HEK293 (cell line): ENCODE results near the gene KRCC1.

Source experiments
- CTCF ChIA-PET: fragments of 350-600 bp; formaldehyde crosslinking; extraction: SDS; loops from one replicate; lab custom pipeline; 2021; ENCODE audit warnings: antibody characterized with exemption; lab: Yijun Ruan, JAX
- POLR2A ChIA-PET: fragments of 300-600 bp; formaldehyde crosslinking; extraction: SDS; loops from one replicate; lab custom pipeline; 2020; ENCODE audit warnings: antibody characterized with exemption, inconsistent platforms; lab: Yijun Ruan, JAX
- H3K27ac ChIP-seq: fragments of 200-500 bp; sonication (Bioruptor generic); 2 replicates; pipeline ENCODE4 v1.5.1; 2014; ENCODE audit warnings: low read depth, low read length, control low read depth, inconsistent platforms; ENCODE audit errors: extremely low read depth
- H3K36me3 ChIP-seq, 2 experiments: fragments of 200-500 bp in 1 of 2; sonication (Bioruptor generic) in 1 of 2; 1 replicate in 1 of 2; 2 replicates in 1 of 2; pipeline ENCODE4 v1.5.1; 2014 to 2017; ENCODE audit warnings: inconsistent platforms in 2 of 2, low read length in 2 of 2; ENCODE audit not compliant: control insufficient read depth in 2 of 2, insufficient read depth in 1 of 2
- H3K4me1 ChIP-seq: fragments of 200-500 bp; sonication (Bioruptor generic); 2 replicates; pipeline ENCODE4 v1.5.1; 2014; ENCODE audit warnings: mild to moderate bottlenecking, low read length, inconsistent platforms; ENCODE audit not compliant: control insufficient read depth, insufficient read depth
- H3K4me3 ChIP-seq: 2 replicates; pipeline ENCODE4 v1.5.1; 2011; ENCODE audit warnings: low read depth, mild to moderate bottlenecking, control low read depth, low read length, moderate library complexity
- H3K9me3 ChIP-seq: fragments of 200-500 bp; sonication (Bioruptor generic); 2 replicates; pipeline ENCODE4 v1.5.1; 2014; ENCODE audit warnings: low read depth, low read length, inconsistent platforms; ENCODE audit not compliant: control insufficient read depth, insufficient read depth
- EGR2 ChIP-seq: fragments of 450-650 bp; formaldehyde crosslinking; IDR thresholded peaks from 2 replicates; pipeline ENCODE4 v1.5.1; 2016; ENCODE audit warnings: low read depth, missing biosample characterization, missing genetic modification characterization
- HIC1 ChIP-seq: fragments of 450-650 bp; formaldehyde crosslinking; IDR thresholded peaks from 2 replicates; pipeline ENCODE4 v1.5.1; 2016; ENCODE audit warnings: missing biosample characterization, missing genetic modification characterization
- KLF1 ChIP-seq: fragments of 450-650 bp; formaldehyde crosslinking; IDR thresholded peaks from 2 replicates; pipeline ENCODE4 v1.5.1; 2016; ENCODE audit warnings: missing biosample characterization, missing genetic modification characterization
- KLF16 ChIP-seq: fragments of 450-650 bp; formaldehyde crosslinking; IDR thresholded peaks from 2 replicates; pipeline ENCODE4 v1.5.1; 2017; ENCODE audit warnings: missing biosample characterization, missing genetic modification characterization
- REST ChIP-seq: fragments of 450-650 bp; formaldehyde crosslinking; IDR thresholded peaks from 2 replicates; pipeline ENCODE4 v1.5.1; 2016; ENCODE audit warnings: missing biosample characterization, missing genetic modification characterization
- SP2 ChIP-seq: fragments of 450-650 bp; formaldehyde crosslinking; IDR thresholded peaks from 2 replicates; pipeline ENCODE4 v1.5.1; 2016; ENCODE audit warnings: missing biosample characterization, missing genetic modification characterization
- SP3 ChIP-seq: fragments of 450-650 bp; formaldehyde crosslinking; IDR thresholded peaks from 2 replicates; pipeline ENCODE4 v1.5.1; 2016; ENCODE audit warnings: missing biosample characterization, missing genetic modification characterization
- YY1 ChIP-seq: fragments of 450-650 bp; formaldehyde crosslinking; IDR thresholded peaks from 2 replicates; pipeline ENCODE4 v1.5.1; 2018; ENCODE audit warnings: missing biosample characterization, missing genetic modification characterization
- ZBTB20 ChIP-seq: fragments of 450-650 bp; formaldehyde crosslinking; IDR thresholded peaks from 2 replicates; pipeline ENCODE4 v1.5.1; 2016; ENCODE audit warnings: missing biosample characterization, missing genetic modification characterization
- ZBTB21 ChIP-seq: fragments of 450-650 bp; formaldehyde crosslinking; IDR thresholded peaks from 2 replicates; pipeline ENCODE4 v1.5.1; 2017; ENCODE audit warnings: missing biosample characterization, missing genetic modification characterization
- ZBTB26 ChIP-seq: fragments of 450-650 bp; formaldehyde crosslinking; optimal IDR thresholded peaks from 2 replicates; pipeline ENCODE3; 2016; ENCODE audit warnings: missing biosample characterization, mild to moderate bottlenecking, missing genetic modification characterization
- ZBTB8A ChIP-seq: fragments of 450-650 bp; formaldehyde crosslinking; IDR thresholded peaks from 2 replicates; pipeline ENCODE4 v1.5.1; 2016; ENCODE audit warnings: missing biosample characterization, missing genetic modification characterization
- ZEB2 ChIP-seq: fragments of 450-650 bp; formaldehyde crosslinking; IDR thresholded peaks from 2 replicates; pipeline ENCODE4 v1.5.1; 2016; ENCODE audit warnings: missing biosample characterization, missing genetic modification characterization
- ZFHX2 ChIP-seq: fragments of 450-650 bp; formaldehyde crosslinking; conservative IDR thresholded peaks from 2 replicates; pipeline ENCODE4 v1.5.1; 2016; ENCODE audit warnings: missing biosample characterization, missing genetic modification characterization
- ZIC2 ChIP-seq: fragments of 450-650 bp; formaldehyde crosslinking; IDR thresholded peaks from 2 replicates; pipeline ENCODE4 v1.5.1; 2016; ENCODE audit warnings: missing biosample characterization, missing genetic modification characterization
- ZNF335 ChIP-seq: fragments of 450-650 bp; formaldehyde crosslinking; conservative IDR thresholded peaks from 2 replicates; pipeline ENCODE4 v1.5.1; 2016; ENCODE audit warnings: missing biosample characterization, missing genetic modification characterization
- ZNF341 ChIP-seq: fragments of 450-650 bp; formaldehyde crosslinking; IDR thresholded peaks from 2 replicates; pipeline ENCODE4; 2016; ENCODE audit warnings: low read depth, missing biosample characterization, missing genetic modification characterization
- ZNF366 ChIP-seq: fragments of 450-650 bp; formaldehyde crosslinking; conservative IDR thresholded peaks from 2 replicates; pipeline ENCODE4 v1.5.1; 2016; ENCODE audit warnings: missing biosample characterization, missing genetic modification characterization
- ZNF398 ChIP-seq: fragments of 450-650 bp; formaldehyde crosslinking; IDR thresholded peaks from 2 replicates; pipeline ENCODE4 v1.5.1; 2017; ENCODE audit warnings: missing biosample characterization, missing genetic modification characterization
- ZNF449 ChIP-seq: fragments of 450-650 bp; formaldehyde crosslinking; IDR thresholded peaks from 2 replicates; pipeline ENCODE4 v1.5.1; 2017; ENCODE audit warnings: missing biosample characterization, mild to moderate bottlenecking, missing genetic modification characterization, moderate library complexity
- ZNF501 ChIP-seq: fragments of 450-650 bp; formaldehyde crosslinking; IDR thresholded peaks from 2 replicates; pipeline ENCODE4 v1.5.1; 2016; ENCODE audit warnings: missing biosample characterization, missing genetic modification characterization
- ZNF529 ChIP-seq: fragments of 450-650 bp; formaldehyde crosslinking; IDR thresholded peaks from 2 replicates; pipeline ENCODE4 v1.5.1; 2017; ENCODE audit warnings: missing genetic modification characterization, missing biosample characterization; ENCODE audit not compliant: insufficient replicate concordance
- ZNF558 ChIP-seq: fragments of 450-650 bp; formaldehyde crosslinking; IDR thresholded peaks from 2 replicates; pipeline ENCODE4 v1.5.1; 2016; ENCODE audit warnings: missing biosample characterization, missing genetic modification characterization
- ZNF561 ChIP-seq: fragments of 450-650 bp; IDR thresholded peaks from 2 replicates; pipeline ENCODE4 v1.5.1; 2018; ENCODE audit warnings: missing biosample characterization, missing genetic modification characterization, borderline replicate concordance
- ZNF585B ChIP-seq: fragments of 450-650 bp; formaldehyde crosslinking; IDR thresholded peaks from 2 replicates; pipeline ENCODE4 v1.5.1; 2016; ENCODE audit warnings: missing biosample characterization, missing genetic modification characterization
- ZNF660 ChIP-seq: fragments of 450-650 bp; IDR thresholded peaks from 2 replicates; pipeline ENCODE4 v1.5.1; 2018; ENCODE audit warnings: missing biosample characterization, mild to moderate bottlenecking, missing genetic modification characterization
- ZSCAN16 ChIP-seq: fragments of 450-650 bp; formaldehyde crosslinking; IDR thresholded peaks from 2 replicates; pipeline ENCODE4 v1.5.1; 2016; ENCODE audit warnings: missing biosample characterization, missing genetic modification characterization

The KRCC1 gene

GRCh38 chr2:88055371-88056128 is at the start of gene KRCC1:
TSS of gene KRCC1 (minus strand) at chr2:88055783. CDS start at chr2:88028563, 27,220 bp downstream.
- CTCF ChIA-PET: interaction anchor here (0.7 kb wide), 1 partner anchor 23 kb away, joined by 5 read pairs; no protein-coding TSS in a partner anchor
- Histone ChIP-seq H3K4me3 (peak within 1 kb of the TSS; percentile 85), H3K4me1 (peaks cover 5% of the 10 kb centered on the region; the same call in 1 of the 2 replicates), H3K27ac (peak within 1 kb of the TSS; percentile 92), H3K36me3 (no peaks in the 10 kb centered on the region; a peak in 1 of 3 replicates), H3K9me3 (no peaks in the 10 kb centered on the region)
- POLR2A ChIA-PET: interaction anchor here (0.9 kb wide), 1 partner anchor 426 kb away, joined by 3 read pairs; no protein-coding TSS in a partner anchor
- 0 out of 2 replicates have a peak, but pooled peaks have one; percentile 23 for TF ChIP-seq ZNF341 (tag by site-specific recombination)
- TF ChIP-seq ZNF561 (tag by site-specific recombination): peak; percentile 76
- TF ChIP-seq ZNF449 (tag by site-specific recombination): peak; percentile 79
- no peak for TF ChIP-seq ZIC2 (tag by site-specific recombination)
- TF ChIP-seq SP2: peak; percentile 88
- TF ChIP-seq ZNF501: peak; percentile 29; the same call in 1 of the 2 replicates
- peak; percentile 80 for TF ChIP-seq ZBTB26
- peak; percentile 88 for TF ChIP-seq ZBTB8A (tag by site-specific recombination)
- TF ChIP-seq ZNF398 (tag by site-specific recombination): 0 out of 2 replicates have a peak, but pooled peaks have one; percentile 21
- no peak for TF ChIP-seq ZBTB21 (tag by site-specific recombination)
- TF ChIP-seq ZNF558 (tag by site-specific recombination): no peak
- peak; percentile 53; the same call in 1 of the 2 replicates for TF ChIP-seq HIC1 (tag by site-specific recombination)
- TF ChIP-seq ZNF585B (tag by site-specific recombination): no peak
- TF ChIP-seq YY1: peak; percentile 65
- TF ChIP-seq REST (tag by site-specific recombination): peak; percentile 21; the same call in 1 of the 2 replicates
- peak; percentile 99 for TF ChIP-seq ZNF335 (tag by site-specific recombination)
- TF ChIP-seq ZNF529 (tag by site-specific recombination): no peak
- TF ChIP-seq KLF16: peak; percentile 24
- peak; percentile 89 for TF ChIP-seq EGR2 (tag by site-specific recombination)
- TF ChIP-seq ZBTB20 (tag by site-specific recombination): 0 out of 2 replicates have a peak, but pooled peaks have one; percentile 4
- no peak for TF ChIP-seq ZSCAN16
- TF ChIP-seq SP3: peak; percentile 75
- peak; percentile 95 for TF ChIP-seq ZFHX2 (tag by site-specific recombination)
- TF ChIP-seq ZNF366 (tag by site-specific recombination): peak; percentile 47; the same call in 1 of the 2 replicates
- TF ChIP-seq ZNF660 (tag by site-specific recombination): peak; percentile 52; the same call in 1 of the 2 replicates
- TF ChIP-seq KLF1 (tag by site-specific recombination): peak; percentile 18; the same call in 1 of the 2 replicates
- 0 out of 2 replicates have a peak, but pooled peaks have one; percentile 25 for TF ChIP-seq ZEB2 (tag by site-specific recombination)
